ENCODE measurements around the gene ARMCX4.

The ARMCX4 gene

DNA sequence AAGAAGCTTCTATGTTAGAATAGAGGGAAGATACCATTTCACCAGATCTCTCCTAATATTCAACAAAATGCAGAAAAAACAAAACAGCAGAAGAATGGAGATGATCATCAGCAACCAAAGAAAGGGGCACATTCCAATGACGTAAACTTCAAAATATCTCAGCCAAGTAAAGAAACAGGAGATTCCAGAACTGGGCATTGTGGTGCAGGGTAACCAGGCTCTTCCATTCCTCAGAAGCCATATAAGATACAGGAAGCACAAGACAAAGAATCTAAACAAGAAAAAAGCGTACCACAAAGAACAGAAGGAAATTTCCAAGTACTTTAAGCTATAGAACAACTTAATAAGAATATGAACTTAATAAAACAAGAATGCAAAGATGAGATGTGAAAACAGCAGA lies 6.9 kb upstream of the ARMCX4 start:
- TF ChIP-seq, protein P1, sequence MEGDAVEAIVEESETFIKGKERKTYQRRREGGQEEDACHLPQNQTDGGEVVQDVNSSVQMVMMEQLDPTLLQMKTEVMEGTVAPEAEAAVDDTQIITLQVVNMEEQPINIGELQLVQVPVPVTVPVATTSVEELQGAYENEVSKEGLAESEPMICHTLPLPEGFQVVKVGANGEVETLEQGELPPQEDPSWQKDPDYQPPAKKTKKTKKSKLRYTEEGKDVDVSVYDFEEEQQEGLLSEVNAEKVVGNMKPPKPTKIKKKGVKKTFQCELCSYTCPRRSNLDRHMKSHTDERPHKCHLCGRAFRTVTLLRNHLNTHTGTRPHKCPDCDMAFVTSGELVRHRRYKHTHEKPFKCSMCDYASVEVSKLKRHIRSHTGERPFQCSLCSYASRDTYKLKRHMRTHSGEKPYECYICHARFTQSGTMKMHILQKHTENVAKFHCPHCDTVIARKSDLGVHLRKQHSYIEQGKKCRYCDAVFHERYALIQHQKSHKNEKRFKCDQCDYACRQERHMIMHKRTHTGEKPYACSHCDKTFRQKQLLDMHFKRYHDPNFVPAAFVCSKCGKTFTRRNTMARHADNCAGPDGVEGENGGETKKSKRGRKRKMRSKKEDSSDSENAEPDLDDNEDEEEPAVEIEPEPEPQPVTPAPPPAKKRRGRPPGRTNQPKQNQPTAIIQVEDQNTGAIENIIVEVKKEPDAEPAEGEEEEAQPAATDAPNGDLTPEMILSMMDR (IDR thresholded peaks at IDR 0.05), result no peak

DNA sequence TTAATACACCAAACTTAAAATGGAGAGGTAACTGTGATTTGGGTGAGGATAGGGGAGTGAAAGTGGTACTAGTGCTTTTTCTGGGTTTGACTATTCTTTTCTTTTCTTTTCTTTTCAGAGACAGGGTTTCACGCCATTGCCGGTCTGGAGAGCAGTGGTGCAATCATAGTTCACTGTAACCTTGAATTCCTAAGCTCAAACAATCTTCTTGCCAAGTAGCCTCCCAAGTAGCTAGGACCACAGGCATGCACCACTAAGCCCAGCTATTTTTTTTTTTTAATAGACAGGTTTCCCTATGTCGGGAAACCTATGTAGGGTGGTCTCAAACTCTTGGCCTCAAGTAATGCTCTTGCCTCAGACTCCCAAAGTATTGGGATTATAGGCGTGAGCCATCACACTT lies 3.0 kb upstream of the ARMCX4 start:
- TF ChIP-seq, protein P1 (IDR thresholded peaks at IDR 0.05), result no peak

DNA sequence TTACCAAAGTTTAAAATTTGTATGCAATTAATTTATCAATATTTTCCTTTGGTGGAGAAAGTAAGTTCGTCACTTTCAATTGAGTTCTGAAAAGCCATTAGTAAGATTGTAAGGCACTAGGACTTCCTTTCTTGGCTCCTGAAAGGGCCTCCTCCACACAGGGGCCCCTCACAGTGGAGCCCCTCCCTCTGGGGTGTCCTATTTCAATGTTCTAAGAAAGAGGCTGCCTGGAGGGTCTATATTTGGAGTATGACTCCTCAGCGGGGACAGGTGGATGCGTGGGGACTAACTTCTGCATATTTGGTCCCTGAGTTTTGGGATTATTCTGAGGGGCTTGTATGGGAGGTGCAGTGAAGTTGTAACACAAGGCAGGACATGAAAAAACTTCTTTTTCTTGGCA lies 1.6 kb upstream of the ARMCX4 start:
- TF ChIP-seq, protein P1 (IDR thresholded peaks at IDR 0.05), result no peak

DNA sequence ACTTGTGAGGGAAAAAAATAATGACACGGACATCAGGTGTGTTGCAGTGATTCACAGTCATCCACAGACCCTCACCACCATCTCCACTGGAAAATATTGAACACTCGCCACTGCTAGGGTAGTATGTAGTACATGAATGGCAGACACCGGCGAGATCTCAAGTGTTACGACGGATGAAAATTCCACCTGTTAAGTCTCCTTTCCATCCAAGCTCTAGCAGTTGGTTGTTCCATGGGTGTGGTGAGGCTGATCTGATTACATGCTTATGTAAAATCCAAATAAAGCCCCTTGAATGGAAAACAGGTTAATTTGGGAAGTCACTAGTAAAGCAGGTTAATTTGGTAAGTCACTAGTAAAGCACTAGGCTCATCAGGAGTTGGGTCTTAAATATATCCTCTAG lies 1.1 kb upstream of the ARMCX4 start:
- TF ChIP-seq, protein P1 (IDR thresholded peaks at IDR 0.05), result no peak

DNA sequence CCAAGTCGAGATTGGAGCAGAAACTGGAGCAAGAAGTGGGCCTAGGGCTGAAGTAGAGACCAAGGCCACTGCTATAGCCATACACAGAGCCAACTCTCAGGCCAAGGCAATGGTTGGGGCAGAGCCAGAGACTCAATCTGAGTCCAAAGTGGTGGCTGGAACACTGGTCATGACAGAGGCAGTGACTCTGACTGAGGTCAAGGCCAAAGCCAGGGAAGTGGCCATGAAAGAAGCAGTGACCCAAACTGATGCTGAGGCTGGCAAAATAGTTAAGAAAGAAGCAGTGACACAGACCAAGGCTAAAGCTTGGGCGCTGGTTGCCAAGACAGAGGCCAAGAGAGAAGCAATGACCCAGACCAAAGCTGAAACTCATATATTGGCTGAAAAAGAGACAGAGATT lies 3.5 kb downstream of the ARMCX4 start:
- TF ChIP-seq, protein P1 (IDR thresholded peaks at IDR 0.05), result no peak

DNA sequence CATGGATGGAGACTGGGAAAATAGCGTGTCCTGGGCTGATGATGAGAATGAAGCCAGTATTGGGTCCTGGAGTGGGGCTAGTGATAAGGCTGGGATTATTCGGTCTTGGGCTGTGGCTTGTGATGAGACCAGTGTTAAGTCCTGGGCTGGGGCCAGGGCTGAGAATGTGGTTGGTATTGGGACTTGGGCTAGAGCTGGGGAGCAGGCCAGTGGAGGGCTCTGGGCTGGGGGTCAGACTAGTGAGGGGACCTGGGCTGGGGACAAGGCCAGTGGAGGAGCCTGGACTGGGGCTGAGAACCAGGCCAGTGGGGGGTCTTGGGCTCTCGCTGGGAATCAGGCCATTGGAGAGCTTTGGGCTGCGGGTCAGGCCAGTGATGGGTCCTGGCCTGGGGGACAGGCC lies 6.7 kb downstream of the ARMCX4 start:
- TF ChIP-seq, protein P1 (IDR thresholded peaks at IDR 0.05), result no peak

DNA sequence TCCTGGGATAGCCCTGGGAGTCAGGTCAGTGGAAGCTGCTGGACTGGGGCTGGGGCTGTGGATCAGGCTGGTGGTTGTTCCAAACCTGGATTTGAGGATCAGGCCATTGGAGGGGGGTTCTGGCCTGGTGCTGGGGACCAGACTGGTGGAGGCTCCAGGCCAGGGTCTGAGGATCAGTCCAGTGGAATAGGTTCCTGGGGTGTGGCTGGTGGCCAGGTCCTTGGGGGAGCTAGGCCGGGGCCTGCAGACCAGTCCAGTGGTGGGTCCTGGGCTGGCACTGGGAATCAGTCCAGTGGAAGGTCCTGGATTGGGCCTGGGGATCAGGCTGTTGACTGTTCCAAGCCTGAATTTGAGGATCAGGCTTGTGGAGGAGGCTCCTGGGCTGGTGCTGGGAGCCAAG lies 8.0 kb downstream of the ARMCX4 start:
- TF ChIP-seq, protein P1 (IDR thresholded peaks at IDR 0.05), result no peak

DNA sequence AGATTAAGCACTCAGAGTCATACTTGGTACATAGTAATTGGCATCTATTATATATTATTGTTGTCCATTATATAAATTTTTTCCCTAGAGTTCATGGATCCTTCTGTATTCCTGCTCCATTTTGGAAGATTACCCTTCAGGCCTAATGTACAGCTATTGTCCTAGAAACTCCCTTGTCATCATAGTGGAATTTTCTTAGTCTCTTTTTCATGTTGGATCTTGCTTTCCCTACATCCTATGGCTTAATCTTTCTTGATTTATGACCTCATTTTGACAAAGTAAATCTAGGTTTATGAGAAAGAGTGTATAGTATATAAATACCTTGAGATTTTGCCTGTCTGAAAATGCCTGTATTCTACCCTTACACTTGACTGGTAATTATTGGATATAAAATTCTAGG lies 22.1 kb downstream of the ARMCX4 start:
- TF ChIP-seq, protein P1 (IDR thresholded peaks at IDR 0.05), result no peak
